Adrenal gland (tissue), 12 donors: Measurements from ENCODE around the gene LAD1. TPM values are rescaled to one million over a fixed set of nuclear protein-coding genes. Genes with fewer than 3 reads are reported as not detected.

Source experiments
- DNase-seq, 7 donors: peaks; one replicate each; pipeline ENCODE4 v3.0.0-alpha.2; 2019 to 2020
- H3K27ac ChIP-seq, 5 donors: fragments of 200-600 bp; sonication (generic) in 4 of 5; 1 replicate in 3 of 5; 2 replicates in 2 of 5; pipeline versions ENCODE4 v1.5.1 to v1.8.0; 2016 to 2020; ENCODE audit warnings: mild to moderate bottlenecking in 1 of 5
- H3K27me3 ChIP-seq: fragments of 200-600 bp; 2 replicates; pipeline ENCODE4 v1.8.0; 2021
- H3K36me3 ChIP-seq, 2 donors: fragments of 200-600 bp; replicated peaks in 1 of 2; 1 replicate in 1 of 2; 2 replicates in 1 of 2; pipeline versions ENCODE4 v1.5.1 to v1.8.0; 2018 to 2022
- H3K4me1 ChIP-seq, 2 donors: fragments of 200-600 bp; replicated peaks in 1 of 2; 1 replicate in 1 of 2; 2 replicates in 1 of 2; pipeline versions ENCODE4 v1.5.1 to v1.8.0; 2018 to 2021
- H3K4me3 ChIP-seq, 4 donors: fragments of 200-600 bp; sonication (generic) in 3 of 4; one replicate each; pipeline ENCODE4 v1.5.1; 2016 to 2018
- H3K9me3 ChIP-seq, 3 donors: fragments of 200-600 bp; sonication (generic) in 1 of 3; replicated peaks in 1 of 3; 1 replicate in 2 of 3; 2 replicates in 1 of 3; pipeline versions ENCODE4 v1.5.1 to v1.8.0; 2016 to 2021
- POLR2A ChIP-seq, 2 donors: fragments of 450-650 bp; IDR thresholded peaks; one replicate each; pipeline ENCODE4 v1.6.1; 2017; ENCODE audit warnings: antibody characterized with exemption in 2 of 2, mild to moderate bottlenecking in 2 of 2, moderate library complexity in 1 of 2
- WGBS, 4 donors: extraction: QIAGEN DNeasy Blood & Tissue Kit in 2 of 4; methylation state at CpG; one replicate each; pipeline versions ENCODE4 v1.1.5 to v1.1.7; 2013 to 2017; 5-methylcytosine and 5-hydroxymethylcytosine counted together
- intact Hi-C, 2 donors: fragments of 100-400 bp; cut with DNase I; formaldehyde crosslinking; loops; one replicate each; pipeline versions ENCODE4 v1.14.1 to v1.15.0; 2022 to 2023
- polyA plus RNA-seq, 3 donors: library from polyadenylated mRNA; stranded (reverse); fragments of 200-250 nt in 2 of 3; fragments of 350-450 nt in 1 of 3; fragmentation: Illumina TruSeq in 1 of 3; extraction: RNeasy Lipid Tissue Mini Kit (QIAGEN cat#74804) in 1 of 3; gene quantifications; one replicate each; pipeline ENCODE4 v1.2.3, GENCODE V29; 2013 to 2014
- total RNA-seq, 9 donors: library from RNA; depleted of rRNA in 4 of 9; stranded (reverse); fragments of >200 nt in 4 of 9; fragments of 120-200 nt in 1 of 9; fragmentation: NEBNext Ultra II Directional in 1 of 9; extraction: Animal tissue kit (Norgen Biotek cat#: 25700) in 1 of 9; gene quantifications; one replicate each; pipeline versions ENCODE4 v1.1.0 to v1.2.4, GENCODE V29; 2013 to 2023
- TF ChIP-seq, protein P1 (sequence below), 6 experiments: fragments of 450-650 bp in 4 of 6; fragments of 200-600 bp in 2 of 6; sonication (generic) in 1 of 6; IDR thresholded peaks; 1 replicate in 5 of 6; 2 replicates in 1 of 6; pipeline versions ENCODE4 v1.5.1 to v1.8.0; 2016 to 2021; ENCODE audit warnings: antibody characterized with exemption in 6 of 6, mild to moderate bottlenecking in 2 of 6, moderate library complexity in 1 of 6
- donor health status: healthy with polysubstance abuse.
- donor health status: Bipolar disorder and iron deficiency.
- donor health status: DM: yes; HTN: yes; CAD: no.
- donor health status: DM: no; HTN: no; CAD: no.
- donor health status: DM: no; HTN: no; CAD: no.
- donor health status: DM: yes; HTN: yes; CAD: no.

LAD1 gene
- total and polyA plus RNA-seq, 12 donors, result 0.08 to 0.61 (median 0.17) TPM; not detected in 7

- Histone ChIP-seq H3K27ac (no peak overlapping the region), H3K4me3 (no peak overlapping the region), H3K4me1 (no peaks in the 10 kb centered on the region), H3K36me3 (no peaks in the 10 kb centered on the region), H3K9me3 (no peaks in the 10 kb centered on the region), H3K27me3 (no peaks in the 10 kb centered on the region)
- 94 to 99% (median 96%) methylated on average over 12 of the region's 12 CpGs for WGBS, 4 donors
- no peak for DNase-seq
- TF ChIP-seq, protein P1, sequence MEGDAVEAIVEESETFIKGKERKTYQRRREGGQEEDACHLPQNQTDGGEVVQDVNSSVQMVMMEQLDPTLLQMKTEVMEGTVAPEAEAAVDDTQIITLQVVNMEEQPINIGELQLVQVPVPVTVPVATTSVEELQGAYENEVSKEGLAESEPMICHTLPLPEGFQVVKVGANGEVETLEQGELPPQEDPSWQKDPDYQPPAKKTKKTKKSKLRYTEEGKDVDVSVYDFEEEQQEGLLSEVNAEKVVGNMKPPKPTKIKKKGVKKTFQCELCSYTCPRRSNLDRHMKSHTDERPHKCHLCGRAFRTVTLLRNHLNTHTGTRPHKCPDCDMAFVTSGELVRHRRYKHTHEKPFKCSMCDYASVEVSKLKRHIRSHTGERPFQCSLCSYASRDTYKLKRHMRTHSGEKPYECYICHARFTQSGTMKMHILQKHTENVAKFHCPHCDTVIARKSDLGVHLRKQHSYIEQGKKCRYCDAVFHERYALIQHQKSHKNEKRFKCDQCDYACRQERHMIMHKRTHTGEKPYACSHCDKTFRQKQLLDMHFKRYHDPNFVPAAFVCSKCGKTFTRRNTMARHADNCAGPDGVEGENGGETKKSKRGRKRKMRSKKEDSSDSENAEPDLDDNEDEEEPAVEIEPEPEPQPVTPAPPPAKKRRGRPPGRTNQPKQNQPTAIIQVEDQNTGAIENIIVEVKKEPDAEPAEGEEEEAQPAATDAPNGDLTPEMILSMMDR (IDR thresholded peaks at IDR 0.05), result no peak
- no peak for TF ChIP-seq POLR2A (IDR thresholded peaks at IDR 0.05)
- intact Hi-C loops, result no loop called here
Observed at GRCh38 chr1:201411292-201411691, 12.2 kb upstream of the LAD1 start.

GRCh38 chr1:201409440-201409839 is 10.3 kb upstream of the LAD1 start:
- Histone ChIP-seq H3K4me3 (no peak overlapping the region), H3K4me1 (no peaks in the 10 kb centered on the region), H3K27me3 (peaks cover 4% of the 10 kb centered on the region), H3K36me3 (no peaks in the 10 kb centered on the region), H3K27ac (no peak overlapping the region), H3K9me3 (no peaks in the 10 kb centered on the region)
- TF ChIP-seq POLR2A (IDR thresholded peaks at IDR 0.05), result no peak
- TF ChIP-seq, protein P1 (IDR thresholded peaks at IDR 0.05), result no peak
- no peak for DNase-seq
- 72 to 82% (median 75%) methylated on average over 8 of the region's 8 CpGs for WGBS, 4 donors
- intact Hi-C loops, result loop anchor here in 1 of 2 donors (5.0 kb wide), 1 partner anchor 157 kb away; no protein-coding TSS in a partner anchor

DNA sequence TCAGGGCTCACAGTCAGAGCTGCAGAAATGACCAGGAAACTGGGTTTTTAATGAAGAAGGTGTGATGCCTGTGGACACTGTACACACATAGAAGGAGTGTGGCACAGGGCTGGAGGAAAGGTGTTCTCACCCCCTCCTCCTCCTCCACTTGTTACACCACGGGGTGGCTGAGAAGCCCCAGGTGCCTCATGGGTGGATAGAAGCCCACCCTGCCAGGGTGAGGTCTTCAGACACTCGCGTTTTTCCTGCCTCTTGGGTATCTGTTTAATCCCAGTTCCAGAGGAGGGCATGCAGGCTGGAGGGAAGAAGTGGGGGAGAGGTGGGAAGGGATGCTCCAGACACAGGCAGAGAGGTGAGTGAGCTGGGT is 9.7 kb upstream of the LAD1 start:
- Histone ChIP-seq H3K4me3 (no peak overlapping the region), H3K27ac (no peak overlapping the region), H3K9me3 (no peaks in the 10 kb centered on the region), H3K27me3 (peaks cover 10% of the 10 kb centered on the region), H3K36me3 (no peaks in the 10 kb centered on the region), H3K4me1 (no peaks in the 10 kb centered on the region)
- TF ChIP-seq, protein P1 (IDR thresholded peaks at IDR 0.05), result no peak
- TF ChIP-seq POLR2A (IDR thresholded peaks at IDR 0.05), result no peak
- intact Hi-C loops, result loop anchor here in 1 of 2 donors (5.0 kb wide), 1 partner anchor 157 kb away; no protein-coding TSS in a partner anchor
- DNase-seq, result no peak
- 50 to 70% (median 60%) methylated on average over 2 to 3 of the region's 3 CpGs for WGBS, 4 donors

- H3K9me3 ChIP-seq, result no peaks in the 10 kb centered on the region
- DNase-seq, result peak; percentile 70 to 92 (median 84)
- H3K4me1 ChIP-seq, result no peaks in the 10 kb centered on the region
- intact Hi-C loops, result loop anchor here in 1 of 2 donors (5.0 kb wide), 1 partner anchor 156 kb away; no protein-coding TSS in a partner anchor
- H3K27me3 ChIP-seq, result peaks cover 11% of the 10 kb centered on the region
- H3K27ac ChIP-seq, result no peak overlapping the region
- H3K4me3 ChIP-seq, result no peak overlapping the region
- H3K36me3 ChIP-seq, result no peaks in the 10 kb centered on the region
- WGBS, 4 donors, result 26 to 37% (median 28%) methylated on average over 9 to 11 of the region's 11 CpGs
- TF ChIP-seq, protein P1 (IDR thresholded peaks at IDR 0.05), result peak; percentile 82 to 92 (median 87)
- no peak for TF ChIP-seq POLR2A (IDR thresholded peaks at IDR 0.05)
Observed at GRCh38 chr1:201408176-201408833, 9.2 kb upstream of the LAD1 start.
